Activated T-cell treated with anti-CD3 and anti-CD28 coated beads for 1 hour (primary cell): ENCODE results near the gene ABCA7.

Source experiments
- DNase-seq: peaks from one replicate; pipeline ENCODE4 v3.0.0-alpha.2; 2020; ENCODE audit warnings: low read depth

Gene ABCA7

GRCh38 chr19:1072371-1073015 is 32.6 kb downstream of the ABCA7 start:
- DNase-seq, result no peak

DNA sequence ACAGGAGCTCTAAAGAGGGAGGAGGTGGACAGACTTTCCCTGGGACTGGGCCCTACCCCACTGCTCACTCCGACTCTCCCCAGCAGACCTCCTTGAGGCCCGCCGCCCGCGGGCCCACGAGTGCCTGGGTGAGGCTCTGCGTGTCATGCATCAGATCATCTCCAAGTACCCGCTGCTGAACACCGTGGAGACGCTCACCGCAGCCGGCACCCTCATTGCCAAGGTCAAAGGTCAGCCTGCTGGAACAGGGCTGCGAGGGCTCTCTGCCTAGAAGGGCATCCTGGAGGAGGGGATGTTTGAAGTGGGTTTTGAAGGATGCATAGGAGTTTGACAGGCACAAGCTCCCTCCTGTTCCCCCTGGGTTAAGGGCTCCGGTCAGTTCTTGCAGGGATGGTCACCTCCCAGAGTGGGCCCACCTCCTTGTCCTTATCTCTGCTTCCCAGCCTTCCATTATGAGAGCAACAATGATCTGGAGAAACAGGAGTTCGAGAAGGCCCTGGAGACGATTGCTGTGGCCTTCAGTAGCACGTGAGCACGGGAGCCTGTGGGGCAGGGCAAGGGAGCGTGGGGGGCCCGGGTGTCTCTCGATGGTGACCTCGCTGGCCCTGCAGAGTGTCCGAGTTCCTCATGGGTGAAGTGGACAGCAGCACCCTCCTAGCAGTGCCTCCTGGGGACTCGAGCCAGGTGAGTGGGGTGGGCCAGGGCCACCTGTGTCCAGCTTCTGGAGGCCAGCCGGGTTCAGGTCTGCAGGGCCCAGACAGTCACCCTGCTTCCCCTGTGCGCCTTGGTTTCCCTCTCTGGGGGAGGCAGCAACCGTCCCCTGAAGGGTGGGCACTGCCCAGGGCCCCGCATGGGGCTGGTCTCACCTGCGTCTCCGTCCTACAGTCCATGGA is 33.4 kb downstream of the ABCA7 start:
- DNase-seq, result no peak

GRCh38 chr19:1073956-1074517 is 34.1 kb downstream of the ABCA7 start:
- DNase-seq, result no peak

GRCh38 chr19:1074544-1075283 is 34.8 kb downstream of the ABCA7 start:
- peak; percentile 99 for DNase-seq

DNA sequence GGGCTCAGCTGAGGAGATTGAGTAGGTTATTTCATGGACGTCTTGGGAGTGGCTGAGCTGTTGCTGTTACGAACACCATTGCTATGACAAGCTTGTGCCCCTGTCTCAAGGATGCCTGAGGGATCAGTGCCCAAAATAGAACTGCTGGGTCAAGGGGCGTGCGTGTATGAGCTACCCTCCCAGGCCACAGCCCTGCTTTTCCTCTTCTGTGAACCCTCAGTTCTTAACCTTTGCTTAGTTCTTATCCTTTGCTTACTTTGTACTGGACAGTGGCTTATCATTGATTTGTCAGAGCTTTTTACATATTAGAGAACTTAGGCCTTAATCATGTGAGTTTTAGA is 36.1 kb downstream of the ABCA7 start:
- DNase-seq, result no peak

- peak; percentile 85 for DNase-seq
Observed at GRCh38 chr19:1076951-1077350, 37.0 kb downstream of the ABCA7 start.

- no peak for DNase-seq
Observed at GRCh38 chr19:1079566-1080111, 39.7 kb downstream of the ABCA7 start.

- no peak for DNase-seq
Observed at GRCh38 chr19:1080360-1081161, 40.7 kb downstream of the ABCA7 start.

DNA sequence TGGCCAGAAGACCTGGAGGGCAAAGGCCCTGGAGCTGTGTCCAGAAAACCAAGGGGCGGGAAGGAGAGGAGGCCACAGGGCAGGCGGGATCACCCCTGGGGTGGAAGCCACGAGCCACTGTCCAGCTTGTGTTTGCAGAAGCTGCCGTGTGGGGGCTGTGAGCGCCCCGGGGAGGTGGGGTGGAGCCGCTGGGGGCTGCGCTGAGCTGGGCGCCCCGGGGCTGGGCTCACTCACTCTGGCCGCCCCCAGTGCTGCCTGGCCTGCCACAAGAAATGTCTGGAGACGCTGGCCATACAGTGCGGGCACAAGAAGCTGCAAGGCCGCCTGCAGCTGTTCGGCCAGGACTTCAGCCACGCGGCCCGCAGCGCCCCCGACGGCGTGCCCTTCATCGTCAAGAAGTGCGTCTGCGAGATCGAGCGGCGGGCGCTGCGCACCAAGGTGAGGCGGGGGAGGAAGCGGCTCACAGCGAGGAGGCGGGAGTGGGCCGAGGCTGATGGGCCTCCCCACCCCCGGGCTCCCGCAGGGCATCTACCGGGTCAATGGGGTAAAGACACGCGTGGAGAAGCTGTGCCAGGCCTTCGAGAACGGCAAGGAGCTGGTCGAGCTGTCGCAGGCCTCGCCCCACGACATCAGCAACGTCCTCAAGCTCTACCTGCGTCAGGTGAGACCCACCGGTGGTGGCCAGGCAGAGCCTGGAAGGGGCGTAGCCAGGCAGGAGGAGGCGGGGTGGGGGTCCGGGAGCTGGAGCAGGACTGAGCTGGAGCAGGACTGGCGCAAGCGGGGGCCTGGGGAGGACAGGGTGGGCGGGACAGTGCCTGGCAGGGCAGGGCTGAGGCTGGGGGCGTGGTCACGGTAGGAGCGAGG is 41.6 kb downstream of the ABCA7 start:
- DNase-seq, result no peak

DNA sequence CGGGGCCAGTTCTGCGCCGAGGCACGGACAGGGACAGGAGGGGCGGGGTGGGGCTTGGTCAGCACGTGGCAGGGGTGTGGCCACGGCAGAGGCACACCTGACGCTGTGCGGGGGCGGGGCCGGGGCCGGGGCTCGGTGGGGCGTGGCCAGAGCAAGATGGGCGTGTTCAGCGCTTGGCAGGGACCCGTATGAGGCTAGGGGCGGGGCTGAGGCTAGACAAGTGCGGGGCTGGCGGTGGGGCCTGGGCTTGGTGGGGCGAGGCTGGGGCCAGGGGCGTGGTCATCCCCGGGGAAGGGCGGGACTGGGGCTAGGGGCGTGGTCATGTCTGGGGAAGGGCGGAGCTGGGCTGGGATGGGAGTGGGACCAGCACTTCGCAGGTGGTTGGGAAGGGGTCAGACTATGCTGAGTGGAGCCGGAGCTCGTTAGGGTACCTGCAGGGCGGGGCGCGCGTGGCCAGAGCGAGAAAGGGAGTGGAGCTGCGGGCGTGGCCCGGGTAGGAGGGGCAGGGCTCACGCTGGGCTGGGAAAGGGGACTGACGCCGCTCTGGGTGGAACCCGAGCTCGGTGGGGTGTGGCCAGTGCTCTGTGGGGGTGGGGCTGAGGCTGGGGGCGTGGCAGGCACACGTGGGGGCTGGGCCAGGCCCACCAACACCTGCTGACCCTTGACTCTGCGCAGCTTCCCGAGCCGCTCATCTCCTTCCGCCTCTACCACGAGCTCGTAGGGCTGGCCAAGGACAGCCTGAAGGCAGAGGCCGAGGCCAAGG is 42.4 kb downstream of the ABCA7 start:
- peak; percentile 76 for DNase-seq

DNA sequence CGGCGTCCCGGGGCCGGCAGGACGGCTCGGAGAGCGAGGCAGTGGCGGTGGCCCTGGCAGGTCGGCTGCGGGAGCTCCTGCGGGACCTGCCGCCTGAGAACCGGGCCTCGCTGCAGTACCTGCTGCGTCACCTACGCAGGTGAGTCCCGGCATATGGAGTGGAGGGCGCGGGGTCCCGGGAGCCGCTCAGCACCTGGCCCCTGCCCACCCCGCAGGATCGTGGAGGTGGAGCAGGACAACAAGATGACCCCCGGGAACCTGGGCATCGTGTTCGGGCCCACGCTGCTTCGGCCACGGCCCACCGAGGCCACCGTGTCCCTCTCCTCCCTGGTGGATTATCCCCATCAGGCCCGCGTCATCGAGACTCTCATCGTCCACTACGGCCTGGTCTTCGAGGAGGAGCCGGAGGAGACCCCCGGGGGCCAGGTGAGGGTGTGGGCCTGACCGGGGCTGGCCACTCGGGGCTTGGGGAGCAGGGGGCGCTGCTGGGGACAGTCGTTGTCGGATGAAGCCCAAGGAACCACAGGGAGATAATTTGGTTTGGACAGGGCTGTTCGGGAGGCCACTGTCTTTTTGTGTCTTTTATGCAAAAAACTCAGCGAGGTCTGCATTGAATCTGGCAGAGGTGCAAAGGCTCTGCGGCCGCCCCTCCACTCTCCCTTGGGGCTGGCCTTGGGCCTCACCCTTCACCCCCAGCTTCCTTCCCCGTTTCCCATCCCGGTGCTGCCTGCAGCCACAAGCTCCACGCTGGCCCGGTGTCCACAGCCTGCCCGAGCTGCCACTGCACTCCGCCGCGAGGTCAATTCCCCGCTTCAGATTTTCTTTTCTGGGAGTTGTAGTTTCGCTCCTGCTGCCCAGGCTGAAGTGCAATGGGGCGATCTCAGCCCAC is 43.3 kb downstream of the ABCA7 start:
- no peak for DNase-seq

DNA sequence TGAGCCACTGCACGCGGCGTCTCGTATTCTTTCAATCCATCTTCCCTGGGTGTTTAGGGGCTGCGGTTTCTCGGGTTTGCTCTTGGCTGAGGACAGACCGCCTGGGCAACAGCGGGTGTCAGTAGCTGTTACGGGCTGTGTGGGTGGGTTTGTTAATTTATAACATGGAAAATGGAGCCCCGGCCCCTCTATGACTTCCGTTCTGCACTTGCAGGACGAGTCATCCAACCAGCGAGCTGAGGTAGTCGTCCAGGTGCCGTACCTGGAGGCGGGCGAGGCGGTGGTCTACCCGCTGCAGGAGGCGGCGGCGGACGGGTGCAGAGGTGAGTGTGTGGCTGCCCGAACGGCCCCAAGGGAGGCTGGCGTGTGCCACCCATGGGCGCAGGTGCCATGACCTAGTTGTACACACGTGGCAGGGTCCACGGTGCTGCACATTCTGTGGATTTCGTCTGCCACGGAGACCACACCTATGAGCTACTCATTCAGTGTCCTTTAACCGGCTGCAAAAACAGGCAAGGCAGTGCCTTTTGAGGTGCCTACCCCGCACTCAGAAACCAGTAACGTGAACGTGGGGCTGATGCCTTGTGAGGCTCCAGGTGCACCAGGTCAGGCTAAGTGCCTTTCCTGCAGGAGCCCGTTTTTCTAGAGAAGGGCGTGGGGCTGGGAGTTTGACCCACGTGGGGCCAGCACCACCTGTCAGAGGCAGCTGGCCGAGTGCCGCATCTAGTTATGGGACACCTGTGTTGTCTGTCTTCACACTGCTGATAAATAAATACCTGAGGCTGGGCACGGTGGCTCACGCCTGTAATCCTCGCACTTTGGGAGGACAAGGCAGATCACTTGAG is 44.3 kb downstream of the ABCA7 start:
- DNase-seq, result no peak

GRCh38 chr19:1085053-1085658 is 45.2 kb downstream of the ABCA7 start:
- no peak for DNase-seq

DNA sequence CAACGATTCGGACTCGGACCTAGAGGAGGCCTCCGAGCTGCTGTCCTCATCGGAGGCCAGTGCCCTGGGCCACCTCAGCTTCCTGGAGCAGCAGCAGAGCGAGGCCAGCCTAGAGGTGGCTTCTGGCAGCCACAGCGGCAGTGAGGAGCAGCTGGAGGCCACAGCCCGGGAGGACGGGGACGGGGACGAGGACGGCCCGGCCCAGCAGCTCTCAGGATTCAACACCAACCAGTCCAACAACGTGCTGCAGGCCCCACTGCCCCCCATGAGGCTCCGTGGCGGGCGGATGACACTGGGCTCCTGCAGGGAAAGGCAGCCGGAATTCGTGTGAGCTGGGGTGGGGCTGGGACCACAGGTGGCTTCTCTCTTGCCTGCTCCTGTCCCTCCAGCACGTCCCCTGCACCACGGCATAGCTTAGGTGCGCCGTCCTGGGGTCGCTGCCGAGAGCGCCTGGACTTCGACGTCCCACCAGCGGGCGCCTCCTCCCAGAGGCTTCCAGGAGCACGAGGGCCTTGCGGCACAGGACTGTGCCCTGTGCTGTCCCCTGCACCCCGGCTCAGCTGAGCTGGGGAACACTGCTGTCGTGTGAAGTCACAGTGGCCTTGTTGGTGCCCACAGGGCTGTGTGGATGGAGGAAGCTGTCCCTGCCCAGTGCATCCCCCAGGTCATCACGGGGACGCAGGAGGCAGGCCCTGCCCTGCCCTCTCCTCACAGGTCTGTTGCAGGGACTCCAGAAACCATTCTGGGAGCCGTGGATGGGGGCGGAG is 46.0 kb downstream of the ABCA7 start:
- no peak for DNase-seq

DNA sequence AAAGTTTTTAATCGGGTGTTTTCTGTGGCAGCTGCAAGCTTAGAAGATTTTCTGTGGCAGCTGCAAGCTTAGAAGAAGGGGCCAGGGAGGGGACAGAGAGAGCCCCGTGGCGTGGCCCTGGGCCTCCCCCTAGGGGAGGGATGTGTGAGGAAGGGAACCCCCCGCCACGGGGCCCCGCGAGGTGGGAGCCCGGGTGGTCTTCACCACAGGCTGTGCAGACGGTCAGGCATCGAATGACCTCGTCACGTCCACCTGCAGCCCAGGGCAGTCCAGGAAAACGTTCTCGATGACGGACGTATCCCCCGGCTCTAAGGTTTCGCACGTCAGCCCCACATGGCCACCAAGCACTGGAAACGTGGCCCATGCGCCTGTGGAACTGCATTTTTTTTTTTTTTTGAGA is 46.7 kb downstream of the ABCA7 start:
- no peak for DNase-seq

DNA sequence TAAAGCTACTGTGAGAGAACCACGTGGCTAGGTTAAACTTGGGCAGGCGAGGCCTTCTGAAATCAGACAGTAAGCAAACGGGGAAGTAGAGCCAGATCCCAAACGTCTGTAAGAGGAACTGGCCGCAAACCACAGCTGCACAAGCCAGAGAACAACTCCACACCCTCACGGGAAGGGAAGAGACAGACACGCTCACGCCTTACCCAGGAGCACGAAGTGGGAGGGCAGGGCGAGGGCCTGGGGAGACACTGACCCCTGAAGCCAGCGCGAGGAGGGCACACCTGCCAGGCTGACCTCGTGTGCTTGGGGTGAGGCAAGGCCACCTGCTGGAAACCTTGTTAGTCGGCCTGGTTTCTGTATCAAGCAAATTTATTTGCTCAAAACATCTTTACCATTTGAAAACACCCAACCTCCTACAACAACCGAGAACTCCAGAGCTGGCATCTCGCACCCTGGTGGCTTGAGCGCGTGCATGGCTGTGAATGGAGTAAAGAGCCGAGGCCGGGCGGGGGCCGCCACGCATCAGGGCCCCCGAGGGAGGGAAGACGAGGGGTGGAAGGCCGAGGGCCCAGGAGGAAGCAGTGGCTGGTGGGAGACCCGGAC is 48.0 kb downstream of the ABCA7 start:
- no peak for DNase-seq
